Measurements from ENCODE around the gene RAB33A. TPM values are rescaled to one million over a fixed set of nuclear protein-coding genes. Genes with fewer than 3 reads are reported as not detected.

The RAB33A gene
- total and polyA plus RNA-seq, 4 donors = 0.13 to 0.61 (median 0.55) TPM

DNA sequence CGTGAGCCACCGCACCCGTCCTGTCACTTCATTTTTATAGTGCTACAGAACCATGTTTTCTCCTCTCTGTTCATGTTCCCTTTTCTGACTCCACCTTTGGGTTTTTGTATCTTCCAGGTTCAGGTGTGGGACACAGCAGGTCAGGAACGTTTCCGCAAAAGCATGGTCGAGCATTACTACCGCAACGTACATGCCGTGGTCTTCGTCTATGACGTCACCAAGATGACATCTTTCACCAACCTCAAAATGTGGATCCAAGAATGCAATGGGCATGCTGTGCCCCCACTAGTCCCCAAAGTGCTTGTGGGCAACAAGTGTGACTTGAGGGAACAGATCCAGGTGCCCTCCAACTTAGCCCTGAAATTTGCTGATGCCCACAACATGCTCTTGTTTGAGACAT, 12.4 kb downstream of the RAB33A start:
- no peaks in the 10 kb centered on the region for H3K9me3 ChIP-seq (ENCODE audit: control insufficient read depth in 4 of 4, low read length in 3 of 4)
- TF ChIP-seq FOXA1 (IDR thresholded peaks at IDR 0.05) = no peak
- TF ChIP-seq RAD21 (IDR thresholded peaks at IDR 0.05) = no peak
- TF ChIP-seq HNF4A (conservative IDR thresholded peaks at IDR 0.05) = no peak
- TF ChIP-seq, protein P1, sequence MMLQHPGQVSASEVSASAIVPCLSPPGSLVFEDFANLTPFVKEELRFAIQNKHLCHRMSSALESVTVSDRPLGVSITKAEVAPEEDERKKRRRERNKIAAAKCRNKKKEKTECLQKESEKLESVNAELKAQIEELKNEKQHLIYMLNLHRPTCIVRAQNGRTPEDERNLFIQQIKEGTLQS (IDR thresholded peaks at IDR 0.05) = no peak
- TF ChIP-seq NR2F2 (IDR thresholded peaks at IDR 0.05) = no peak
- no peak for TF ChIP-seq GABPA (IDR thresholded peaks at IDR 0.05 in 1 of 2, conservative IDR thresholded peaks at IDR 0.05 in 1 of 2)
- no peak for TF ChIP-seq YY1 (IDR thresholded peaks at IDR 0.05)
- TF ChIP-seq EGR1 (IDR thresholded peaks at IDR 0.05; ENCODE audit: low read depth in 2 of 2) = no peak
- TF ChIP-seq, protein P2, sequence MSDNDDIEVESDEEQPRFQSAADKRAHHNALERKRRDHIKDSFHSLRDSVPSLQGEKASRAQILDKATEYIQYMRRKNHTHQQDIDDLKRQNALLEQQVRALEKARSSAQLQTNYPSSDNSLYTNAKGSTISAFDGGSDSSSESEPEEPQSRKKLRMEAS (IDR thresholded peaks at IDR 0.05) = no peak
- TF ChIP-seq JUND (IDR thresholded peaks at IDR 0.05) = no peak
- no peak for TF ChIP-seq CTCF (IDR thresholded peaks at IDR 0.05; ENCODE audit: low read depth, low read length, missing input control)
- no peak for TF ChIP-seq RXRA (IDR thresholded peaks at IDR 0.05)
- TF ChIP-seq, protein P3, sequence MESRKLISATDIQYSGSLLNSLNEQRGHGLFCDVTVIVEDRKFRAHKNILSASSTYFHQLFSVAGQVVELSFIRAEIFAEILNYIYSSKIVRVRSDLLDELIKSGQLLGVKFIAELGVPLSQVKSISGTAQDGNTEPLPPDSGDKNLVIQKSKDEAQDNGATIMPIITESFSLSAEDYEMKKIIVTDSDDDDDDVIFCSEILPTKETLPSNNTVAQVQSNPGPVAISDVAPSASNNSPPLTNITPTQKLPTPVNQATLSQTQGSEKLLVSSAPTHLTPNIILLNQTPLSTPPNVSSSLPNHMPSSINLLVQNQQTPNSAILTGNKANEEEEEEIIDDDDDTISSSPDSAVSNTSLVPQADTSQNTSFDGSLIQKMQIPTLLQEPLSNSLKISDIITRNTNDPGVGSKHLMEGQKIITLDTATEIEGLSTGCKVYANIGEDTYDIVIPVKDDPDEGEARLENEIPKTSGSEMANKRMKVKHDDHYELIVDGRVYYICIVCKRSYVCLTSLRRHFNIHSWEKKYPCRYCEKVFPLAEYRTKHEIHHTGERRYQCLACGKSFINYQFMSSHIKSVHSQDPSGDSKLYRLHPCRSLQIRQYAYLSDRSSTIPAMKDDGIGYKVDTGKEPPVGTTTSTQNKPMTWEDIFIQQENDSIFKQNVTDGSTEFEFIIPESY (IDR thresholded peaks at IDR 0.05) = no peak
- no peak for TF ChIP-seq REST (IDR thresholded peaks at IDR 0.05)
- TF ChIP-seq FOXA2 (IDR thresholded peaks at IDR 0.05) = no peak
- TF ChIP-seq TAF1 (conservative IDR thresholded peaks at IDR 0.05) = no peak
- no peak for TF ChIP-seq SP1 (IDR thresholded peaks at IDR 0.05)
- no peak for TF ChIP-seq HNF4G (IDR thresholded peaks at IDR 0.05)

More for the DNA sequence above, 12.4 kb downstream of the RAB33A start:
- H3K36me3 ChIP-seq (ENCODE audit: control insufficient read depth in 4 of 4, insufficient read depth in 3 of 4, low read depth in 1 of 4, low read length in 3 of 4) = no peaks in the 10 kb centered on the region
- 97% methylated on average over 11 of the region's 11 CpGs for WGBS
- no peaks in the 10 kb centered on the region for H3K4me1 ChIP-seq (ENCODE audit: control insufficient read depth in 4 of 4, insufficient read depth in 4 of 4, low read length in 3 of 4)
- H3K27ac ChIP-seq (ENCODE audit: low read depth in 1 of 2, low read length in 2 of 2) = no peak overlapping the region
- no peak overlapping the region for H3K9ac ChIP-seq (ENCODE audit: low read depth in 1 of 2, low read length in 2 of 2)
- no peak for DNase-seq (ENCODE audit: low spot score)
- no peaks in the 10 kb centered on the region for H3K27me3 ChIP-seq (ENCODE audit: control insufficient read depth in 4 of 4, insufficient read depth in 4 of 4, low read length in 3 of 4)
- no peak overlapping the region for H3K4me3 ChIP-seq (ENCODE audit: low read depth in 1 of 3, low read length in 3 of 3)
